Measurements from ENCODE around the gene DUSP18.
"Not testable (repeated sequence)": the region's sequence is repeated elsewhere in the genome, so short reads cannot be mapped to it uniquely, and the experiment has no call there.

The DUSP18 gene

DNA sequence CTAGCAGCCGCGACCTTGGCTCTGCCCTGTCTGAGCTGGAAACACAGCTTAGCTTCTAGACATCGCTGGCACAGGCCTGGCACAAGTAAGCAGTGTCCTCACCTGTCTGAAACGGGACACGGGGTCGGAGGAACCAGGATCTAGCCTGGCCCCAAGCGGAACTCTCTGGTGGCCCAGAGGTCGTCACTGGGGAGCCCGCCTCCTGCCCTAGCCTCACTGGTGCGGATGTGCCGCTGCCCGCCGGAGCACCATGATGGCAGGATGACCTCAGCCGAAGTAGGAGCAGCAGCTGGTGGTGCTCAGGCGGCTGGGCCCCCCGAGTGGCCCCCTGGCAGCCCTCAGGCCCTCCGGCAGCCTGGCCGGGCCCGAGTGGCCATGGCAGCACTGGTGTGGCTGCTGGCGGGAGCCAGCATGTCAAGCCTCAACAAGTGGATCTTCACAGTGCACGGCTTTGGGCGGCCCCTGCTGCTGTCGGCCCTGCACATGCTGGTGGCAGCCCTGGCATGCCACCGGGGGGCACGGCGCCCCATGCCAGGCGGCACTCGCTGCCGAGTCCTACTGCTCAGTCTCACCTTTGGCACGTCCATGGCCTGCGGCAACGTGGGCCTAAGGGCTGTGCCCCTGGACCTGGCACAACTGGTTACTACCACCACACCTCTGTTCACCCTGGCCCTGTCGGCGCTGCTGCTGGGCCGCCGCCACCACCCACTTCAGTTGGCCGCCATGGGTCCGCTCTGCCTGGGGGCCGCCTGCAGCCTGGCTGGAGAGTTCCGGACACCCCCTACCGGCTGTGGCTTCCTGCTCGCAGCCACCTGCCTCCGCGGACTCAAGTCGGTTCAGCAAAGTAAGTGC is 31.2 kb downstream of the DUSP18 start:
- peak; percentile 44 for DNase-seq

GRCh38 chr22:30635273-30636225 is 32.1 kb downstream of the DUSP18 start, which contains the start of gene SLC35E4:
TSS of gene SLC35E4 (plus strand) at chr22:30635781. CDS start at chr22:30636451, 670 bp downstream.
- peak; percentile 97 for DNase-seq

DNA sequence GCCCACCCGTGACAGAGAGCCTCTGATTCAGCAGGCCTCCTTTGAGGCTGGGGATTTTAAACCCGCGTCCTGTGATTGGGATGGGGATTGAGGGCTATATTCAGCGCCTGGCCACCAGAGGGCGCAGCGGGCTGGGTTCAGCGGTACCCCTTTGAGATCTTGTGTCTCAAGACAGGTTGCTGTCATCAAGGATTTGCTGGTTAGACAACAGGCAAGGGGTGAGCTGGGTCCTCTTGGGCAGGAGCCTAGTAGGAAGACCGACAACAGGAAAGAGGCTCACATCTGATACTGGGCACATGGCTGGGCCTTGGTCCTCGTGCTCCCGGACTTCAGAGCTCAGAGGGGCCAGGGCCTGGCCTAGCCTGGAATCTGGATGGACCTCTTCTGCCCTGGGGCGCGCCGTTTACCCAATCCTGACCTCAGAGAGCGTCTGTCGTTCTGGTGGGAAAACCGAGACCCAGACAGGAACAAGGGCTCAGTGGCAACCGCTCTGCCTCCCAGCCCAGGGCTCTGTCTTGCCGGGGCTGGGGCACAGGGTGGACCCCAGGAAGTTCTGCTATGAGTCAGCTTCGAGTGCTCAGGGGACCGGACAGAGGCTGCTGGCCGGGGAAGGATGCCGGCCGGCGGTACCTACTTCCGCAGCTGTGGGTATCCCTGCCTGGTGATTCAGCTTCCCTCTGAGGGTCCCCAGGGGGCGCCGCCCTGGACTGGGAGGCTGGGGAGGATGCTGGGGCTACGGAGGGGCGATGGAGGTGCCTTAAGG is 33.0 kb downstream of the DUSP18 start:
- peak; percentile 92 for DNase-seq

DNA sequence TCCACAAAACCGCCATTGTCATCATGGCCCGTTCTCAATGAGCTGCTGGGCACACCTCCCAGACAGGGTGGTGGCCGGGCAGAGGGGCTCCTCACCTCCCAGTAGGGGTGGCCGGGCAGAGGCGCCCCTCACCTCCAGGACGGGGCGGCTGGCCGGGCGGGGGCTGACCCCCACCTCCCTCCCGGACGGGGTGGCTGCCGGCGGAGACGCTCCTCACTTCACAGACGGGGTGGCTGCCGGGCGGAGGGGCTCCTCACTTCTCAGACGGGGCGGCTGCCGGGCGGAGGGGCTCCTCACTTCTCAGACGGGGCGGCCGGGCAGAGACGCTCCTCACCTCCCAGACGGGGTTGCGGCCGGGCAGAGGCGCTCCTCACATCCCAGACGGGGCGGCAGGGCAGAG is 36.2 kb downstream of the DUSP18 start:
- not testable (repeated sequence) for DNase-seq

GRCh38 chr22:30628491-30628890 is 39.2 kb downstream of the DUSP18 start:
- DNase-seq, result no peak

- no peak for DNase-seq
These were observed 40.2 kb downstream of the DUSP18 start for GRCh38 chr22:30627471-30627870.

- DNase-seq, result no peak
These were observed 41.3 kb downstream of the DUSP18 start for GRCh38 chr22:30626413-30626812.

DNA sequence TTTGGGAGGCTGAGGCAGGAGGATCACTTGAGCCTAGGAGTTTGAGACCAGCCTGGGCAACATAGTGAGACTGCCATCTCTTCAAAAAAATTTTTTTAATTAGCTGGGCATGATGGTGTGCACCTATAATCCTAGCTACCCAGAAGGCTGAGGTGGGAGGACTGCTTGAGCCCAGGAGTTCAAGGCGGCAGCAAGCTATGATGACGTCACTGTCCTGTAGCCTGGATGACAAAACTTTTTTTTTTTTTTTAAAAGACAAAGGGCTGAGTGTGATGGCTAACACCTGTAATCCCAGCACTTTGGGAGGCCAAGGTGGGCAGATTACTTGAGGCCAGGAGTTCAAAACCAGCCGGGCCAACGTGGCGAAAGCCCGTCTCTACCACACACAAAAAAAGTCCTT is 47.8 kb downstream of the DUSP18 start:
- not testable (repeated sequence) for DNase-seq

DNA sequence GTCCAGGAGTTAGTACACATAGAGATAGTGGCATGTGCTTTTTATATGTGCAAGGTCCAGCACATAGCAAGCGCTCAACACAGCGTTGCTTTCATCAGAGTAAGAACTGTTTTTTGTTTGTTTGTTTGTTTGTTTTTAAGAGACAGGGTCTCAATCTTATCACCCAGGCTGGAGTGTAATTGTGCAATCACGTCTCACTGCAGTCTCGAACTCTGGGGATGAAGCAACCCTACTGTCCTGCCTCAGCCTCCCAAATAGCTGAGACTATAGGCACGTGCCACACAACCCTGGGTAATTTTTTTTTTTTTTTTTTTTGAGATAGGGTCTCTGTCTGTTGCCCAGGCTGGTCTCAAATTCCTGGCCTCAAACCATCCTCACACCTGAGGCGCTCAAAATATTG is 49.9 kb downstream of the DUSP18 start:
- no peak for DNase-seq

DNA sequence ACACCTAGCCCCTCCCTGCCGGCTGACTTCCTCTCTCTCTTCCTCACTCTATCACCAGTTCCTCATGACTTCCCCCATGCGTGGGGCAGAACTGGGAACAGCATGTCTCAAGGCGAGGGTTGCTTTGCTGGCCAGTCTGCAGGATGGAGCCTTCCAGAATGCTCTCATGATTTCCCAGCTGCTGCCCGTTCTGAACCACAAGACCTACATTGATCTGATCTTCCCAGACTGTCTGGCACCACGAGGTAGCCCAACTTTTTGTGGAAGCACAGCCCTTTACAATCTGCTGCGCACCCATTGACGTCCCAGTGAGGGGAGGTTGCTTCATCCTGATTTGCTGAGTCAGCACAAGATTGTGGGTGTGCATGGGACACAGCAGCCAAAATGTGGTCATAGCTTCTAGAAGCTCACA is 52.1 kb downstream of the DUSP18 start:
- DNase-seq, result no peak

GRCh38 chr22:30614879-30615278 is 52.8 kb downstream of the DUSP18 start:
- DNase-seq, result no peak

- DNase-seq, result no peak
These were observed 53.4 kb downstream of the DUSP18 start for GRCh38 chr22:30614268-30614667.

- no peak for DNase-seq
These were observed 54.9 kb downstream of the DUSP18 start for GRCh38 chr22:30612789-30613188.

All from activated CD4-positive, CD25-positive, alpha-beta regulatory T cell treated with anti-CD3 and anti-CD28 coated beads, Interleukin-2, amount 50 U/mL, for 72 hours (primary cell).